22Rv1 (cell line): ENCODE measurements around the gene ERCC2.
"Not testable (repeated sequence)": the region's sequence is repeated elsewhere in the genome, so short reads cannot be mapped to it uniquely, and the experiment has no call there.

Experiments
- H3K27ac ChIP-seq: fragments of 450-650 bp; 2 replicates; pipeline ENCODE4 v1.5.1; 2017
- ZFX ChIP-seq: fragments of 450-650 bp; IDR thresholded peaks from 2 replicates; pipeline ENCODE4 v1.6.1; 2017; ENCODE audit warnings: antibody characterized with exemption, borderline replicate concordance
- TF ChIP-seq, protein P1 (sequence below): fragments of 450-650 bp; IDR thresholded peaks from 2 replicates; pipeline ENCODE4 v1.5.1; 2017; ENCODE audit warnings: mild to moderate bottlenecking

ERCC2 gene

DNA sequence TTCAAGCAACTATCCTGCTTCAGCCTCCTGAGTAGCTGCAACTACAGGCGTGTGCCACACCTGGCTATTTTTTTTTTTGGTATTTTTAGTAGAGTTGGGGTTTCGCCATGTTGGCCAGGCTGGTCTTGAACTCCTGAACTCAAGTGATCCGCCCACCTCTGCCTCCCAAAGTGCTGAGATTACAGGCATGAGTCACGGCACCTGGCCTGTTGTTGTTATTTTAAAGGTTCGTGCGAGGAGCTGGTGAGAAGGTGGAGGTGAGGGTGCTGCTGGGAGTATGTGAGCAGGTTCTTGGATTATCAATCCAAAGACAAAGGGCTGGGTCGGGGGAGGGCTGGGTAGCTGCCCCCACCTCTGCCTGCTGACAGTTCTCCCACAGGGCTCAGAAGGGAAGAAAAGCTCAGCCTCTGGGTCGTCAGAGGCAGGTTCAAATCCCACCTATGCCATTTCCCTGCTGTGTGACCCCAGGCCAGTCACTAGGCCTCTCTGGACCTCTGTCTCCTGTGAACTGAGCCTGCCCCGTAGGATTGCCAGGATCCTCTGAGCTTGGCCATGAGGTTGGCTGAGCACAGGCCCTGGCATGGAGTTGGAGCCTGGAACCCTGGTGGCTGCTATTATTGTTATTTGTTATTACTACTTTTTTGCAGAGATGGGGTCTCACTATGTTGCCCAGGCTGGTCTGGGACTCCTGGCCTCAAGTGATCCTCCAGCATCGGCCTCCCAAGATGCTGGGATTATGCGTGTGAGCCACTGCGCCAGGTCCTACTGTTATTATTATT lies 49.2 kb downstream of the ERCC2 start:
- TF ChIP-seq, protein P1, sequence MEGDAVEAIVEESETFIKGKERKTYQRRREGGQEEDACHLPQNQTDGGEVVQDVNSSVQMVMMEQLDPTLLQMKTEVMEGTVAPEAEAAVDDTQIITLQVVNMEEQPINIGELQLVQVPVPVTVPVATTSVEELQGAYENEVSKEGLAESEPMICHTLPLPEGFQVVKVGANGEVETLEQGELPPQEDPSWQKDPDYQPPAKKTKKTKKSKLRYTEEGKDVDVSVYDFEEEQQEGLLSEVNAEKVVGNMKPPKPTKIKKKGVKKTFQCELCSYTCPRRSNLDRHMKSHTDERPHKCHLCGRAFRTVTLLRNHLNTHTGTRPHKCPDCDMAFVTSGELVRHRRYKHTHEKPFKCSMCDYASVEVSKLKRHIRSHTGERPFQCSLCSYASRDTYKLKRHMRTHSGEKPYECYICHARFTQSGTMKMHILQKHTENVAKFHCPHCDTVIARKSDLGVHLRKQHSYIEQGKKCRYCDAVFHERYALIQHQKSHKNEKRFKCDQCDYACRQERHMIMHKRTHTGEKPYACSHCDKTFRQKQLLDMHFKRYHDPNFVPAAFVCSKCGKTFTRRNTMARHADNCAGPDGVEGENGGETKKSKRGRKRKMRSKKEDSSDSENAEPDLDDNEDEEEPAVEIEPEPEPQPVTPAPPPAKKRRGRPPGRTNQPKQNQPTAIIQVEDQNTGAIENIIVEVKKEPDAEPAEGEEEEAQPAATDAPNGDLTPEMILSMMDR = no peak
- no peak for TF ChIP-seq ZFX
- H3K27ac ChIP-seq = no peak overlapping the region

DNA sequence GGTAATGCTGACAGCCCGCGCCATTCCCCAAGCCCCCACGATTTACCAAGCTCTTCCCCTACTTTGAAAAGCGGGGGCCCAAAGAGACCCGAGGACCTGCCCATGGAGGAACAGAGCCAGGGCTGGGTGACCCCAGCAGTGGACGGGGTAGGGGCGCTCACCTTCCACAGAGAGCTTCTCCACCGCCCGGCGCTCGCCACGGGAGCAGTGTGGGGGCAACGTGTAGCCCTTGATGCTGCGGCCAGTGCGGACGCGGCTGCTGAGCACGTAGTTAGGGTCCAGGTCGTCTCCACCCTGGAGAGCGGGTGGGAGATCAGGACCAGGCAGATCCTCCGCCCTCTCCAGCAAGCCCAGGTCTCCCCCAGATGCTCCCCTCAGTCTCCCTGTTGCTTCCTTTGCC lies 55.1 kb downstream of the ERCC2 start:
- no peak for TF ChIP-seq ZFX
- TF ChIP-seq, protein P1 = no peak
- no peak overlapping the region for H3K27ac ChIP-seq

DNA sequence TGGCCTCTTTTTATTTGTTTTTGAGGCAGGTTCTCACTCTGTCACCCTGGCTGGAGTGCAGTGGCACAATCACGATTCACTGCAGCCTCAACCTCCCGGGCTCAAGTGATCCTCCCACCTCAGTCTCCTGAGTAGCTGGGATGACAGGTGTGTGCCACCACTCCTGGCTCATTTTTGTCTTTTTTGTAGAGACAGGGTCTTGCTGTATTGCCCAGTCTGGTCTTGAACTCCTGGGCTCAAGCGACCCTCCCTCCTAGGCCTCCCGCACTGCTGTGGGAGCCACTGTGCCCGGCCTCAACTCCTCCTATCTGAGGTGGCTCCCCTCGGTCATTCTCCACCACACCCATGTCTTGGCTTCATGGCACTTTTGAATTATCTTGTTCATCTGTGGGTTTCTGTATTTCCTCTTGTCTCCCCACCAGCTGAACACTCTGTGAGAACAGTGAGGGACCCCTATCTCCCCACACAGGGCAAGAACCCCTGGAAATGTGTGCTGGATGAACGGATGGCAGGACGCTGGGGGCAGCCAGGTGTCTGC lies 55.6 kb downstream of the ERCC2 start:
- H3K27ac ChIP-seq = no peak overlapping the region
- no peak for TF ChIP-seq ZFX
- TF ChIP-seq, protein P1 = no peak

DNA sequence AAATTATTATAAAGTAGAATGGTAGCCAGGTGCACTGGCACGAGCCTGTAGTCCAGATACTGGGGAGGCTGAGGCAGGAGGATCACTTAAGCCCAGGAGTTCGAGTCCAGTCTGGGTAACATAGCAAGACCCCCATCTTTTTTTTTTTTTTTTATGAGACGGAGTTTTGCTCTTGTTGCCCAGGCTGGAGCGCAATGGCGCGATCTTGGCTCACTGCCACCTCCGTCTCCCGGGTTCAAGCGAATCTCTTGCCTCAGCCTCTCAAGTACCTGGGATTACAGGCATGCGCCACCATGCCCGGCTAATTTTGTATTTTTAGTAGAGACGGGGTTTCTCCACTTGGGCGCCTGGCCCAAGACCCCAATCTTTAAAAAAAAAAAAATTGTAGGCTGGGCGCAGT lies 58.1 kb downstream of the ERCC2 start:
- not testable (repeated sequence) for H3K27ac ChIP-seq

DNA sequence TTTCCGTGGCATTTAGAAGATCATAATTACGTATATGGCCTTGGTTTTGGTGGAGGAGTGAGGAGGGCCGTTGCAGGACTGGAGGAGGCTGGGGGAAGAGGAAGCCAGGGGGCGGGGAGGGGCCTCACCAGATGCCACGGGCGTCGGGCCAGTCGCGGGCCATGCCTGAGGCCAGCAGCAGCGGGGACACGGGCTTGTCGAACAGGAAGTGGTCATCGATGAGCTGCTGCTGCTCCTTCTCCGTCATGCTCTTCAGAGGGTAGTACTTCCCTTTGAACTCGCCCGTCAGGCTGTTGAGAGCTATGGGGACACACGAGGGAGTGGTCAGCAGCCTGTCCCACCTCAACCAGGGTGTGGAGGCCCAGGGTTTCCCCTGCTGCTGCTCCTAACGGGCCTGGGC lies 58.8 kb downstream of the ERCC2 start:
- TF ChIP-seq, protein P1 = no peak
- TF ChIP-seq ZFX = no peak
- no peak overlapping the region for H3K27ac ChIP-seq

DNA sequence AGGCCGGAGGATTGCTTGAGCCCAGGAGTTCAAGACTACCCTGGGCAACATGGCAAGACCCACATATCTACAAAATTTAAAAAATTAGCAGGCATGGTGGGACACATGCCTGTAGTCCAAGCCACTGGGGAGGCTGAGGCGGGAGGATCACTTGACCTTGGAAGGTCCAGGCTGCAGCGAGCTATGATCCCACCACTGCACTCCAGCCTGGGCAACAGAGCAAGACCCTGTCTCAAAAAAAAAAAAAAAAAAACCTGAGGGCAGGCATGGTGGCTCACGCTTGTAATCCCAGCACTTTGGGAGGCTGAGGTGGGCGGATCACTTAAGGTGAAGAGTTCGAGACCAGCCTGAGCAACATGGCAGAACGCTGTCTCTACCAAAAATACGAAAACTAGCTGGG lies 61.1 kb downstream of the ERCC2 start:
- H3K27ac ChIP-seq = not testable (repeated sequence)

DNA sequence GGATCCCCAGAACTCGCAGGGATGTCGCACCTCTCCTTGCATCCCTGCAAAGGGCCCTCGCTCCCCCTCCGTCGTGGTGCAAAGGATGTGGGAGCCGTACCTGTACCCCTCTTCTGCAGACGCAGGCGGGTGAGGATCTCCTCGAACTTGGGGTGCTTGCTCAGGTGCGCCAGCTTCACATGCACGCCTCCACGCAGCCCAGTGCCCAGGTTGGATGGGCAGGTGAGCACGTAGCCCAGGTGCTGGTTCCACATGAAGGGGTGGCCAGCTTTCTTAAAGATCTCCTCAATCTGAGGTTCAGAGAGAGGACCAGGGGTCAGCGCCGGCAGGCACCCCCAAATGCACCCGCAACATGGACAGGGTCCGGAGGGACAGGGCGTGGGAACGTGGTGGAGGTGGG lies 63.0 kb downstream of the ERCC2 start:
- TF ChIP-seq ZFX = no peak
- H3K27ac ChIP-seq = no peak overlapping the region

DNA sequence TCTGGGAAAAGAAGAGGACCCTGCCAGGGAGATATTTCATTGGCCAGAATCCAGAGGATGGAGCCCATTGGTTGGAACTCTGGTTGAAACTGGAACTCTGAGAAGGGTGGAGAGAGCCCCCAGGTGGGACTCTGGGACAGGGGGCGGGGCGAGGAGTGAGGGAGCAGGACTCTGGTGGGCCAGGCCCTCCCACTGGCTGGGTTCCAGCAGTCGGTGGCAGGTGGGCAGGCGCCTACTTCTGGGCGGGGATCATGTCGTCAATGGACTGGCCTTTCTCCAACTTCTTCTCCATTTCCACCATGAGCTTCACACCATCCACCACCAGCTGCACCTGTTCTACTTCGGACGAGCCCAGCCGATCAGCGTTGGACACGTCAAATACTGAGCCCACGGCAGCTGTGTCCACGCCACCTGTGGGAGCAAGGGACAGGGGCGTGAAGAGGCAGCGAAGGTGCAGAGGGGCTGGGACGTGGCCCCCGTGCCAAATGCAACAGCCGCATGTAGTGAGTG lies 63.8 kb downstream of the ERCC2 start:
- H3K27ac ChIP-seq = no peak overlapping the region
- TF ChIP-seq, protein P1 = no peak
- TF ChIP-seq ZFX = no peak

DNA sequence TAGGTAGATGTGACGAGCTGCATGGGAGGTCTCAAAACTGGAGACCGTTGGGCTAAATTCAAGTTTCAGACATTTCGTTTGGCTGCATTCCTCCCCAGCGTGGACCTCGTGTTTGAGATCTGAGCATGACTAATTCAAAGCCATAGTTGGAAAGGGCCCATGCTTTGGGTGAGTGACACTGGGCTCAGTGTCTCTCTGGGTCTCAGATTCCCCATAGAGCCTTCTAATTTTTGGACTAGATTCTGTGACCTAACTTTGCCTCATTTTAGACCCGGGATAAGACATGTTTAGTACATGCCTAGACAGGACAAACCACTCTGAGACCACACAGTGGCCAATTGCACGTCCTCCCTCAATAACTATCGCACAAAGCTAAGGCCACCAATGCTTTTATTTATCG lies 64.3 kb downstream of the ERCC2 start:
- H3K27ac ChIP-seq = no peak overlapping the region
- TF ChIP-seq, protein P1 = no peak
- no peak for TF ChIP-seq ZFX
